ENCODE results near the gene KCTD3.

The KCTD3 gene

GRCh38 chr1:215661033-215661432 lies 93.9 kb downstream of the KCTD3 start:
- no peak for DNase-seq

- no peak for DNase-seq
Measured at GRCh38 chr1:215665215-215665614, 98.1 kb downstream of the KCTD3 start.

- DNase-seq = no peak
Measured at GRCh38 chr1:215667761-215668160, 100.7 kb downstream of the KCTD3 start.

- DNase-seq = no peak
Measured at GRCh38 chr1:215669806-215670491, 102.8 kb downstream of the KCTD3 start.
